A549 (cell line): Measurements from ENCODE around the gene PIK3C3. TPM values are rescaled to one million over a fixed set of nuclear protein-coding genes. Genes with fewer than 3 reads are reported as not detected.
A peak's percentile ranks its signal among the peaks of the same experiment; 100 is the strongest.

ENCODE experiments used
- ATAC-seq, 2 experiments: fragments of 200-7000 bp in 1 of 2; fragments of >200 bp in 1 of 2; cut with Nextera tagmentation in 1 of 2; cut with Tn5 transposase in 1 of 2; 3 replicates each; pipeline versions ENCODE4 v1.8.0 to v1.9.1; 2018 to 2020; ENCODE audit warnings: mild to moderate bottlenecking in 1 of 2, moderate library complexity in 1 of 2
- CTCF ChIA-PET: fragments of 300-600 bp; sonication (Branson Sonifier 250); formaldehyde crosslinking; extraction: SDS; loops from one replicate; lab custom pipeline; 2021; ENCODE audit warnings: antibody characterized with exemption, inconsistent platforms; lab: Yijun Ruan, JAX
- POLR2A ChIA-PET: fragments of 350-600 bp; formaldehyde crosslinking; extraction: SDS; loops from one replicate; lab custom pipeline; 2021; ENCODE audit warnings: antibody characterized with exemption, inconsistent platforms; lab: Yijun Ruan, JAX
- DNase-seq, 2 experiments: peaks; one replicate each; pipeline versions ENCODE4 v3.0.0 to v3.0.0-alpha.2; 2011 to 2016; ENCODE audit warnings: low read depth in 1 of 2, low spot score in 1 of 2
- FAIRE-seq: peaks from 2 replicates; lab custom pipeline; 2011; peaks lifted over from hg19 to GRCh38; lab: Jason Lieb, UNC
- H3K27ac ChIP-seq, 2 experiments: fragments of >200 bp; sonication (Bioruptor Twin); formaldehyde crosslinking; 3 replicates each; pipeline ENCODE4 v1.5.1; 2016 to 2017
- H3K4me1 ChIP-seq: fragments of >200 bp; sonication (Bioruptor Twin); formaldehyde crosslinking; 3 replicates; pipeline ENCODE4 v1.6.1; 2016
- H3K4me2 ChIP-seq: fragments of >200 bp; sonication (Bioruptor Twin); formaldehyde crosslinking; 3 replicates; pipeline ENCODE4 v1.6.1; 2016
- H3K4me3 ChIP-seq: fragments of >200 bp; sonication (Bioruptor Twin); formaldehyde crosslinking; 3 replicates; pipeline ENCODE4 v1.5.1; 2016
- H3K9me3 ChIP-seq: fragments of >200 bp; sonication (Bioruptor Twin); formaldehyde crosslinking; 3 replicates; pipeline ENCODE4 v1.6.1; 2016
- CBX2 ChIP-seq: fragments of 200-600 bp; sonication (generic); IDR thresholded peaks from 2 replicates; pipeline ENCODE4 v1.6.1; 2016; ENCODE audit warnings: low read depth, mild to moderate bottlenecking, borderline replicate concordance
- CBX8 ChIP-seq: fragments of 200-600 bp; sonication (generic); IDR thresholded peaks from 2 replicates; pipeline ENCODE4 v1.6.1; 2016
- EHMT2 ChIP-seq: fragments of 200-600 bp; sonication (generic); IDR thresholded peaks from 2 replicates; pipeline ENCODE4 v1.6.1; 2016; ENCODE audit warnings: antibody characterized with exemption, low read depth, mild to moderate bottlenecking, moderate library complexity
- ESRRA ChIP-seq: fragments of 150-350 bp; IDR thresholded peaks from 2 replicates; pipeline ENCODE4 v1.6.1; 2014; ENCODE audit warnings: mild to moderate bottlenecking, low read length, borderline replicate concordance
- FOXS1 ChIP-seq: fragments of 250-450 bp; sonication (Bioruptor Pico); IDR thresholded peaks from 2 replicates; pipeline ENCODE4 v1.5.0; 2020; ENCODE audit warnings: mild to moderate bottlenecking, moderate library complexity
- HDAC2 ChIP-seq: fragments of 200-600 bp; sonication (generic); IDR thresholded peaks from 2 replicates; pipeline ENCODE4 v1.6.1; 2016
- HOXA7 ChIP-seq: fragments of 250-450 bp; sonication (Bioruptor Pico); IDR thresholded peaks from 2 replicates; pipeline ENCODE4 v1.5.0; 2020; ENCODE audit warnings: mild to moderate bottlenecking, moderate library complexity
- HOXB13 ChIP-seq: fragments of 250-450 bp; sonication (Bioruptor Pico); IDR thresholded peaks from 2 replicates; pipeline ENCODE4 v1.5.0; 2020; ENCODE audit warnings: low read depth, mild to moderate bottlenecking, moderate library complexity
- JUN ChIP-seq, 2 experiments: fragments of >200 bp; sonication (Bioruptor Twin); formaldehyde crosslinking; IDR thresholded peaks; 2 replicates in 1 of 2; 3 replicates in 1 of 2; pipeline ENCODE4 v1.6.1; 2016 to 2017
- MAFK ChIP-seq: fragments of 450-650 bp; IDR thresholded peaks from 2 replicates; pipeline ENCODE4 v1.6.1; 2014; ENCODE audit not compliant: partially characterized antibody
- MYC ChIP-seq: IDR thresholded peaks from 2 replicates; pipeline ENCODE4 v1.6.1; 2012; ENCODE audit warnings: mild to moderate bottlenecking, inconsistent platforms, low read length, improper control_type of control experiment, borderline replicate concordance
- NFE2L2 ChIP-seq: fragments of 150-350 bp; conservative IDR thresholded peaks from 2 replicates; pipeline ENCODE4 v1.6.1; 2014; ENCODE audit warnings: low read length
- NR3C1 ChIP-seq: fragments of >200 bp; sonication (Bioruptor Twin); formaldehyde crosslinking; IDR thresholded peaks from 3 replicates; pipeline ENCODE4 v1.6.1; 2017
- POLR2AphosphoS2 ChIP-seq: conservative IDR thresholded peaks from 2 replicates; pipeline ENCODE4 v1.6.1; 2012; ENCODE audit warnings: low read length, improper control_type of control experiment, inconsistent platforms
- RAD21 ChIP-seq, 2 experiments: fragments of >200 bp in 1 of 2; sonication (Bioruptor Twin) in 1 of 2; formaldehyde crosslinking in 1 of 2; IDR thresholded peaks in 1 of 2; conservative IDR thresholded peaks in 1 of 2; 2 replicates in 1 of 2; 3 replicates in 1 of 2; pipeline ENCODE4 v1.6.1; 2012 to 2018; ENCODE audit warnings: inconsistent platforms in 1 of 2
- RFX5 ChIP-seq: fragments of 450-650 bp; IDR thresholded peaks from 2 replicates; pipeline ENCODE4 v1.7.1; 2014; ENCODE audit warnings: antibody characterized with exemption, mild to moderate bottlenecking, moderate library complexity
- RNF2 ChIP-seq: fragments of 200-600 bp; sonication (generic); IDR thresholded peaks from 2 replicates; pipeline ENCODE4 v1.6.1; 2016; ENCODE audit warnings: low read depth, mild to moderate bottlenecking, antibody characterized with exemption, moderate library complexity, borderline replicate concordance
- SMC3 ChIP-seq: fragments of >200 bp; sonication (Bioruptor Twin); formaldehyde crosslinking; IDR thresholded peaks from 3 replicates; pipeline ENCODE4 v1.6.1; 2018; ENCODE audit warnings: inconsistent platforms
- ZC3H11A ChIP-seq: fragments of 450-650 bp; IDR thresholded peaks from 2 replicates; pipeline ENCODE4 v1.6.1; 2014; ENCODE audit warnings: antibody characterized with exemption, mild to moderate bottlenecking
- WGBS: methylation state at CpG from one replicate; pipeline ENCODE4 v1.1.6; 2017; ENCODE audit errors: missing lambda C conversion rate; 5-methylcytosine and 5-hydroxymethylcytosine counted together
- polyA plus RNA-seq, 4 experiments: library from polyadenylated mRNA; depleted of rRNA in 3 of 4; stranded (reverse); fragments of >200 nt; fragmentation: RNase III in 1 of 4; extraction: RNeasy Plus Mini Kit Qiagen cat#74134 plus additional on column Dnase treatment in 1 of 4; gene quantifications; 2 replicates in 3 of 4; 3 replicates in 1 of 4; pipeline ENCODE4 v1.2.3, GENCODE V29; 2011 to 2017
- TF ChIP-seq, protein P1 (sequence below): fragments of >200 bp; sonication (Bioruptor Twin); formaldehyde crosslinking; IDR thresholded peaks from 3 replicates; pipeline ENCODE4 v1.5.1; 2016
- TF ChIP-seq, protein P2 (sequence below): fragments of 250-450 bp; sonication (Bioruptor Pico); IDR thresholded peaks from 2 replicates; pipeline ENCODE4 v1.5.0; 2020; ENCODE audit warnings: low read depth, mild to moderate bottlenecking, moderate library complexity
- TF ChIP-seq, protein P3 (sequence below): fragments of >200 bp; sonication (Bioruptor Twin); formaldehyde crosslinking; IDR thresholded peaks from 3 replicates; pipeline ENCODE4 v1.6.1; 2016
- TF ChIP-seq, protein P4 (sequence below): IDR thresholded peaks from 2 replicates; pipeline ENCODE4 v1.6.1; 2012
- TF ChIP-seq, protein P5 (sequence below): fragments of 200-600 bp; sonication (generic); IDR thresholded peaks from 2 replicates; pipeline ENCODE4 v1.6.1; 2016; ENCODE audit warnings: antibody characterized with exemption, mild to moderate bottlenecking, moderate library complexity
- TF ChIP-seq, protein P6 (sequence below): IDR thresholded peaks from 2 replicates; pipeline ENCODE4 v1.6.1; 2012; ENCODE audit warnings: low read depth, borderline replicate concordance

Gene PIK3C3
- polyA plus RNA-seq, 2 of the 4 experiments (the other 2 are of a cell fraction), result 18.6 to 36.0 TPM

DNA sequence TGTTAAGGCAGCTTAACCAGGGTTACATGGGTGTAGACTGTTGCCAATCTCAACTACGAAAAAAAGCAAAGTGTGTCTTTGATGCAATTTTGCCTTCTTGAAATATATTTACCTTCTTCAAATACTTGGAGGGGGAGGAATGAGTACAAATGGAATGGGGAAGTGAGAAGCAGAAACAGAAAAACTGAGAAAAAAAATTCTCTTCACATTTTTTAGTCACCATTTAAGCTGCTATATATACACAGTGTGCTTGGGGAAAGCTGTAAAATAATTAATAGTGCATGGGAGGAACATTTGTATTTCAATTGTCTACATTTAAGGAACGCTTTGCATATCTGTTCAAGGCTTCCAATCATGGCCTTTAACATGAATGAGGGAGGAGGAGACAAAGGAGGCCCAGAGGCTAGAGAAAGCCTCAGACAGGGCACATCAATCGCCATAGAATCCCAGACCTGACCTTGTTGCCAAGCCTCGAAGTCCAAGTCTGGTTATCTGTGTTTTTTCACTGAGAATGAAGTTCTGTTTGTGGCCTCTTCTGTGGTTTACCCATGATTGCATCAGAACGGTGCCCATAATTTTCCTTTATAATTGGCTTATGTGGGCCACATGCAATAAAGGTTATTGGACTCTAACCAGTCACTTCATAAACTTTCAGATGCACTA, 158.6 kb downstream of the PIK3C3 start:
- Histone ChIP-seq H3K4me1 (peaks cover 3% of the 10 kb centered on the region; the same call in 1 of the 3 replicates), H3K27ac (peak overlapping the region in 1 of 2 experiments; percentile 26; a peak in 1 of 6 replicates), H3K9me3 (no peaks in the 10 kb centered on the region), H3K4me2 (no peak overlapping the region), H3K4me3 (no peak overlapping the region)
- TF ChIP-seq, protein P1, sequence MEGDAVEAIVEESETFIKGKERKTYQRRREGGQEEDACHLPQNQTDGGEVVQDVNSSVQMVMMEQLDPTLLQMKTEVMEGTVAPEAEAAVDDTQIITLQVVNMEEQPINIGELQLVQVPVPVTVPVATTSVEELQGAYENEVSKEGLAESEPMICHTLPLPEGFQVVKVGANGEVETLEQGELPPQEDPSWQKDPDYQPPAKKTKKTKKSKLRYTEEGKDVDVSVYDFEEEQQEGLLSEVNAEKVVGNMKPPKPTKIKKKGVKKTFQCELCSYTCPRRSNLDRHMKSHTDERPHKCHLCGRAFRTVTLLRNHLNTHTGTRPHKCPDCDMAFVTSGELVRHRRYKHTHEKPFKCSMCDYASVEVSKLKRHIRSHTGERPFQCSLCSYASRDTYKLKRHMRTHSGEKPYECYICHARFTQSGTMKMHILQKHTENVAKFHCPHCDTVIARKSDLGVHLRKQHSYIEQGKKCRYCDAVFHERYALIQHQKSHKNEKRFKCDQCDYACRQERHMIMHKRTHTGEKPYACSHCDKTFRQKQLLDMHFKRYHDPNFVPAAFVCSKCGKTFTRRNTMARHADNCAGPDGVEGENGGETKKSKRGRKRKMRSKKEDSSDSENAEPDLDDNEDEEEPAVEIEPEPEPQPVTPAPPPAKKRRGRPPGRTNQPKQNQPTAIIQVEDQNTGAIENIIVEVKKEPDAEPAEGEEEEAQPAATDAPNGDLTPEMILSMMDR, result no peak
- TF ChIP-seq HOXB13 (CRISPR knock-in tag) (no peak), RNF2 (no peak), MAFK (no peak), NR3C1 (no peak), HDAC2 (no peak), FOXS1 (CRISPR knock-in tag) (no peak), ZC3H11A (no peak), SMC3 (no peak), JUN (IDR thresholded peaks at IDR 0.05) (no peak), CBX2 (no peak)
- TF ChIP-seq, protein P2, sequence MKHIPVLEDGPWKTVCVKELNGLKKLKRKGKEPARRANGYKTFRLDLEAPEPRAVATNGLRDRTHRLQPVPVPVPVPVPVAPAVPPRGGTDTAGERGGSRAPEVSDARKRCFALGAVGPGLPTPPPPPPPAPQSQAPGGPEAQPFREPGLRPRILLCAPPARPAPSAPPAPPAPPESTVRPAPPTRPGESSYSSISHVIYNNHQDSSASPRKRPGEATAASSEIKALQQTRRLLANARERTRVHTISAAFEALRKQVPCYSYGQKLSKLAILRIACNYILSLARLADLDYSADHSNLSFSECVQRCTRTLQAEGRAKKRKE, result no peak
- TF ChIP-seq, protein P3, sequence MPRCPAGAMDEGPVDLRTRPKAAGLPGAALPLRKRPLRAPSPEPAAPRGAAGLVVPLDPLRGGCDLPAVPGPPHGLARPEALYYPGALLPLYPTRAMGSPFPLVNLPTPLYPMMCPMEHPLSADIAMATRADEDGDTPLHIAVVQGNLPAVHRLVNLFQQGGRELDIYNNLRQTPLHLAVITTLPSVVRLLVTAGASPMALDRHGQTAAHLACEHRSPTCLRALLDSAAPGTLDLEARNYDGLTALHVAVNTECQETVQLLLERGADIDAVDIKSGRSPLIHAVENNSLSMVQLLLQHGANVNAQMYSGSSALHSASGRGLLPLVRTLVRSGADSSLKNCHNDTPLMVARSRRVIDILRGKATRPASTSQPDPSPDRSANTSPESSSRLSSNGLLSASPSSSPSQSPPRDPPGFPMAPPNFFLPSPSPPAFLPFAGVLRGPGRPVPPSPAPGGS, result no peak
- POLR2A ChIA-PET, result no interaction called here
- ATAC-seq (no peak), DNase-seq (no peak), FAIRE-seq (no peak)
- 54% methylated on average over 5 of the region's 5 CpGs for WGBS
- CTCF ChIA-PET, result interaction anchor here (0.6 to 3.2 kb wide), 32 partner anchors 8 to 1160 kb away, joined by 3 to 28 read pairs (median 3); no protein-coding TSS in a partner anchor

DNA sequence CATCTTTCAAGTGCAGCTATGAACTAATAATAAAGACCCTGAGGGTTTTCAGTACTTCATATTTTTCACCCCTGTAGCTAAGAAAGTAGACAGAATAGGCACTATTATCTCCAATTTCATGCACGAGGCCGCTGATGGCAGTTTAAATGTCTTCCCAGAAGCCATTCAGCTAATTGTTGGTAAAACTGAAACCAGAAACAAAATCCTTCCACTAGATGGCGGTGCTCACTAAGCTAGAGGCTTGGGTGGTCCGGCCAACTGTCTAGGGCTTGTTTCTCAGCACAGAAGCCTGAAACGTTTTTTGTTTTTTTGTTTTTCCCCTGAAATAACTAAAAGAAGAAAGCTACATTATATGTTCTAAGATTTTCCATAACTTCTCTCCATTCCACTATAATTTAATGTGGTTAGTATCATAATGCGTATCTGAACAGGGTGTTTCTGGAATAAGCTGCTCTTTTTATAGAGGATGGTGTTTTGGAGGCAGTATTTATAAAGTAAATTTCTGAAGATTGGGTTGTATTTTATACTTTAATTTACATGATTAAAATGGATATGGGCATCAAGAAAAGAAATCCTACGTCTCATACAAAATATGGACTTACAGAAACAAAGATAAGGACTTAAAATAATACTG, 159.4 kb downstream of the PIK3C3 start:
- ChIA-PET POLR2A (no interaction called here), CTCF (interaction anchor here (0.6 to 3.2 kb wide), 34 partner anchors 8 to 1160 kb away, joined by 3 to 28 read pairs (median 3); no protein-coding TSS in a partner anchor)
- Histone ChIP-seq H3K9me3 (no peaks in the 10 kb centered on the region), H3K4me3 (no peak overlapping the region), H3K4me2 (no peak overlapping the region), H3K27ac (no peak overlapping the region), H3K4me1 (peaks cover 3% of the 10 kb centered on the region; the same call in 1 of the 3 replicates)
- 19% methylated on average over 7 of the region's 7 CpGs for WGBS
- FAIRE-seq (no peak), ATAC-seq (peak; percentile 64 to 89; a peak in 4 of 6 replicates), DNase-seq (peak; percentile 6 to 51)
- TF ChIP-seq, protein P4, sequence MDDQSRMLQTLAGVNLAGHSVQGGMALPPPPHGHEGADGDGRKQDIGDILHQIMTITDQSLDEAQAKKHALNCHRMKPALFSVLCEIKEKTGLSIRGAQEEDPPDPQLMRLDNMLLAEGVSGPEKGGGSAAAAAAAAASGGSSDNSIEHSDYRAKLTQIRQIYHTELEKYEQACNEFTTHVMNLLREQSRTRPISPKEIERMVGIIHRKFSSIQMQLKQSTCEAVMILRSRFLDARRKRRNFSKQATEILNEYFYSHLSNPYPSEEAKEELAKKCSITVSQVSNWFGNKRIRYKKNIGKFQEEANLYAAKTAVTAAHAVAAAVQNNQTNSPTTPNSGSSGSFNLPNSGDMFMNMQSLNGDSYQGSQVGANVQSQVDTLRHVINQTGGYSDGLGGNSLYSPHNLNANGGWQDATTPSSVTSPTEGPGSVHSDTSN, result no peak
- TF ChIP-seq POLR2AphosphoS2 (no peak), SMC3 (peak; percentile 67), NFE2L2 (no peak), ESRRA (no peak), CBX8 (no peak), RAD21 (conservative IDR thresholded peaks at IDR 0.05 in 1 of 2, IDR thresholded peaks at IDR 0.05 in 1 of 2) (peak; percentile 88 to 90), HOXA7 (CRISPR knock-in tag) (no peak), MYC (no peak), EHMT2 (no peak), ZC3H11A (no peak), RFX5 (no peak)
- TF ChIP-seq, protein P5, sequence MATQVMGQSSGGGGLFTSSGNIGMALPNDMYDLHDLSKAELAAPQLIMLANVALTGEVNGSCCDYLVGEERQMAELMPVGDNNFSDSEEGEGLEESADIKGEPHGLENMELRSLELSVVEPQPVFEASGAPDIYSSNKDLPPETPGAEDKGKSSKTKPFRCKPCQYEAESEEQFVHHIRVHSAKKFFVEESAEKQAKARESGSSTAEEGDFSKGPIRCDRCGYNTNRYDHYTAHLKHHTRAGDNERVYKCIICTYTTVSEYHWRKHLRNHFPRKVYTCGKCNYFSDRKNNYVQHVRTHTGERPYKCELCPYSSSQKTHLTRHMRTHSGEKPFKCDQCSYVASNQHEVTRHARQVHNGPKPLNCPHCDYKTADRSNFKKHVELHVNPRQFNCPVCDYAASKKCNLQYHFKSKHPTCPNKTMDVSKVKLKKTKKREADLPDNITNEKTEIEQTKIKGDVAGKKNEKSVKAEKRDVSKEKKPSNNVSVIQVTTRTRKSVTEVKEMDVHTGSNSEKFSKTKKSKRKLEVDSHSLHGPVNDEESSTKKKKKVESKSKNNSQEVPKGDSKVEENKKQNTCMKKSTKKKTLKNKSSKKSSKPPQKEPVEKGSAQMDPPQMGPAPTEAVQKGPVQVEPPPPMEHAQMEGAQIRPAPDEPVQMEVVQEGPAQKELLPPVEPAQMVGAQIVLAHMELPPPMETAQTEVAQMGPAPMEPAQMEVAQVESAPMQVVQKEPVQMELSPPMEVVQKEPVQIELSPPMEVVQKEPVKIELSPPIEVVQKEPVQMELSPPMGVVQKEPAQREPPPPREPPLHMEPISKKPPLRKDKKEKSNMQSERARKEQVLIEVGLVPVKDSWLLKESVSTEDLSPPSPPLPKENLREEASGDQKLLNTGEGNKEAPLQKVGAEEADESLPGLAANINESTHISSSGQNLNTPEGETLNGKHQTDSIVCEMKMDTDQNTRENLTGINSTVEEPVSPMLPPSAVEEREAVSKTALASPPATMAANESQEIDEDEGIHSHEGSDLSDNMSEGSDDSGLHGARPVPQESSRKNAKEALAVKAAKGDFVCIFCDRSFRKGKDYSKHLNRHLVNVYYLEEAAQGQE, result no peak
- TF ChIP-seq, protein P6, sequence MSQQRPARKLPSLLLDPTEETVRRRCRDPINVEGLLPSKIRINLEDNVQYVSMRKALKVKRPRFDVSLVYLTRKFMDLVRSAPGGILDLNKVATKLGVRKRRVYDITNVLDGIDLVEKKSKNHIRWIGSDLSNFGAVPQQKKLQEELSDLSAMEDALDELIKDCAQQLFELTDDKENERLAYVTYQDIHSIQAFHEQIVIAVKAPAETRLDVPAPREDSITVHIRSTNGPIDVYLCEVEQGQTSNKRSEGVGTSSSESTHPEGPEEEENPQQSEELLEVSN, result no peak
- TF ChIP-seq, protein P2, result no peak
